HG03354 (cell line): ENCODE measurements around the gene VCPKMT.

Experiments used
- ATAC-seq: cut with Tn5 transposase; IDR thresholded peaks from one replicate; pipeline ENCODE4 v1.9.1; 2021; ENCODE audit warnings: mild to moderate bottlenecking; ENCODE audit not compliant: unreplicated experiment, poor library complexity, severe bottlenecking

Gene VCPKMT

DNA sequence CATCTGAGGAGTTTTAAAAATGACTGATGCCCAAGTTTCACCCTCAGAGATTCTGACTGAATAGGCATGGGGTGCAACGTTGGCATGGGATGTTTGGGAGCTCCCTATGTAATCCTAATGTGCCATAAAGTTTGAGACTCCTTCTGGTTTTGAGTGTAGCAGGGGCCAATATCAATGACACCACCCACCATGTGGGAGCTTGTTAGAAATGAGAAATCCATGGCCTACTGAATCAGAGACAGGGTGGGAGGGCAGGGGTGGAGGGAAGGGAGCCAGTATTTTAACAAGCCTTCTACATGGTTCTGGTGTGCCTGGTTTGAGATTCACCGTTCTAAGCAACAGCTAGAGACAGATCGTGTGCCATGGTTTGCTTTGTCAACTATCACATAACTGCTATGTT lies 46.1 kb downstream of the VCPKMT start:
- ATAC-seq = no peak

DNA sequence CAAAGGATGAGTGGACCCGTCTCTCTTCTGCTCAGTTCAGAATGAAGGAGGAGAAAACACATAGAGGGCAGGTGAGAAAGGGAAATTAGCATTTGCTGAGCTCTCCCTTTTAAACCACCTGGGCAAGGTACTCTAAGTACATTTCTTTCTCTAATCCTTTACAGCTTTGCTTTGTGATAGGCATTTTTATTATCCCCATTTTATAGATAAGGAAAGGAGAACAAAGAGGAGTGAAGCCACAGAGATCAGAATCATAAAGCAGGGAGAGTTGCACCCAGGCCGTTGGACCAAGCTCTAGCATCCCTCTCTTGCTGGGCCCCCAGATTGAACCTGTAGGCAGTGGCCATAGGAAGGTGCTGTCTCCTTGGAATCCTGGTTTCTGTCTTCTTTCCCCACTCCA lies 47.0 kb downstream of the VCPKMT start:
- ATAC-seq = no peak

DNA sequence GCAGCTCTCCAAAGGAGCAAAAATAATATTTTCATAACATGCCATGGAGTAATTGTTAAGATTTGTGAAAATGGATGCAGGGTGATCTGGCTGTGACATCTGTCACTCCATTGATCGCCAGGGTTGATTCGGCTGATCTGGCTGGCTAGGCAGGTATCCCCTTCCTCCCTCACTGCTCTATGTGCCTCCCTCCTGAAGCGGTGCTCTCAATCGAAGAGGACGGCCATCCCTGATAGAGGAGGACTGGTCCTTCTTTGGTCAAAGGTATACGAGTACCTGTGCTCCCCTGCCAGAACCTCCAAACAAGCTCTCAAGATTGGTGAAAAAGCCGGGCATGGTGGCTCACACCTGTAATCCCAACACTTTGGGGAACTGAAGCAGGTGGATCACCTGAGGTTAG lies 47.9 kb downstream of the VCPKMT start:
- ATAC-seq = no peak

DNA sequence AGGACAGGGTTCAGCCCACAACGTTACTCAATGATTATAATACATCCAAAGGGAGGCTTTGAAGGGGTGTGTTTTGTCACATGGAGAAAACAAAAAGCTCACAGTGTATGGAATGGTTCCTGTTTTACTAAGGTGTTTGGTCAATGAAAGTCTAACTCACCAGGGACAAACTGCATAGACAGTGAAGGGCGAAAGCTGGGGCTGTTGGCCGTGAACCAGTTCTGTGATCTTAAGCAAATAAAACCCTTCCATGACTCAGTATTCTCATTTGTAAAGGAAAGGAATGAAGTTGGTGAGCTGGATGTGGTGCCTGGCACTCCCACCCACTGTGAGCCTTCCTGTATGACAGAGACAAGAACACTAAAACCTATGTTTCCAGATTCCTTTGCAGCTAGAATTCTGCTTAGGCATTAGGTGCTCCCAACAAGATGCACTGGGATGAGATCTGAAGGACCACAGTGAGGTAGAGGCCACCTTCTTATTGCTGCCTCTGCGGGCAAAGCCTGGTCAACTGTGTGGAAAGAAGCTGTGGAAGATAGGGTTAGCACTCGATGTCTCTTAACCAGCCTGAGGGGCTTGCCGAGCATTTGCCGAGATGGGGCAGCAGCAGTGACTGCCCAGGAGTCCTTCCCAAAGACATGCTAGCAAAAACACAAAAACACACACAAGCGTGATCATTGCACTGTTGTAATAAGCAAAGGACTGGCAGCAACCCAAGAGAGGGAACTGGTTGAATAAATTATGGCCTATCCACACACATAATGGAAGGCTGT lies 48.5 kb downstream of the VCPKMT start:
- no peak for ATAC-seq

DNA sequence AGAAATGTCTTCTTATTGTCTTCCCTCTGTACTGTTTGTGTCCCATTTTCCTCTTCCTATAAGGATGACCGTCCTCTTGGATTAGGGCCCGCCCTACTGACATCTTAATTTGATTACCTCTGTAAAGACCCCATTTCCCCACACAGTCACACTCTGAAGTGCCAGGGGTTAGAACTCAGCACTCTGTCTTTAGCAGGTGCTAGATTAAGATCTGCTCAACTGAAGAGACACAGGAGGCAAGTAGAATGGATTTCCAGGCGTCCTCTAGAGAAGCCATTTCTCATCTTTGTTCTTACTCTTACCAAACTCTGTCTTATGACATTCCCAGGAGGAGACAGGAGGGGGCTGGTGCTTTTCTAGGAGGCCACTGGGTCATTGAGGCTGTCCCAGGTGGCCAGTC lies 50.8 kb downstream of the VCPKMT start:
- ATAC-seq = no peak

DNA sequence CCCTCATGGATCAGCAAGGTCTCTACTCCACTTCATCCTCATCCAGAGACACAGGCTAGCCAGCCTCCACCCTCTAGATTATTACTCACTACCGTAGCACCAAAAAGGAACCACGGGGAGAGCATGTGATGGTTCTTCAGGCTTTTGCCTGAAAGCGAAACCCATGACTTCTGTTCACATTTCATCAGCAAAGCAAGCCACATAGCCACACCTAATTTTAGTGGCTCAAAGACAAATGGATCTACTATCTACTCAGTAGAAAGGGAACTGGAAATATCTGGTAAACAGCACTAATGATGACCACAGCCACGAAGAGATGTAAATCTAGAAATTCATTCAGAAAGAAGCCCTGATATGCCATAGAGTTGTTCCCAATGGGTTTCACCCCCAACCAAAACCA lies 51.4 kb downstream of the VCPKMT start:
- ATAC-seq = peak; percentile 61

DNA sequence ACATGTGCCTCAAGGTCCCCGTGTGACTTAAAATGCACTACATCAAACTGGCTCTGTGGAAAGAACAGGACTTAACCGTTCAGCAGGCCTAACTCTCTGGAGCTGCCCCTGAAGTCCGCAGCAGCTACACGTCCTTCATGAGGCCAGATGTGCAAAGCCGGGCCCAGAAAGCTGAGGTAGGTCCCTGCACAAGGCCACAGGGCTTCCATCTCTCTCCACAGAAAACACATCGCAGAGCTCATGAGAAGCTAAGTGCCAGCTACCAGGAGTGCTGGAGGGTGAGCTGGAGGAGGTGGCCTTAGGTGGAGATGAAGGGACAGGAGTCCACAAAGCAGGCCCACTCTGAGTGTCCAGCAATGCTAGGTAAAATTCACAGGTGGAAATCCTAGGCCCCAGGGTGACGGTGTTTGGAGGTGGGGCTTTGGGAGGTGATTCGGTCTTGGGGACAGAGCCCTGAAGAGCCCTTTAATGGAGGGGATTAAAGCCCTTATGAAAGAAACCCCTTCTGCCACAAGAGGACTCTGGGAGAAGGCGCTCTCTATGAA lies 52.4 kb downstream of the VCPKMT start:
- no peak for ATAC-seq

DNA sequence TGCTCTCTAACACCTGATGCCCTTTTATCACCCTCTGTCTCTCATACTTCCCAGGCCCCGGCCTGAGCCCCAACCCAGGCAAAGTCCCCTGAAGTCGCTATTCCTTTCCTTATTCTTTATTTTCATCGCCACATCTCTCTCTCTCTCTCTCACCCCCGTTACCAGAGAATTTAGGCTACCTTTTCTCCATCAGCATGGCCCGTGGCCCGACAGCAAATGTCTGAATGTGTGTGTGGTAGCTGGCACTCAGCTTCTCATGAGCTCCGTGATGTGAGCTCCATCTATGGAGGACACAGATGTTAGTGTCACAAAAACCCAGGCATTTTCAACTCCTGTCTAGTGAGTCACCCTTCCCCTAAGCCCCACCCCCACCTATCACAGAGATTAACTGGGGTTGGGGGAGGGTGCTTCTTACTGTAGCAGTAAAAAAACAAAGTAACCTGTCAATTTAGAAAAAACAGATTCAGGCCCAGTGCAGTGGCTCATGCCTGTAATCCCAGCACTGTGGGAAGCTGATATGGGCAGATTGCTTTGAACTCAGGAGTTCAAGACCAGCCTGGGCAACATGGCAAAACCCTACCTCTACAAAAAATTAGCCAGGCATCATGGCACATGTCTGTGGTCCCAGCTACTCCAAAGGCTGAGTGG lies 53.8 kb downstream of the VCPKMT start:
- no peak for ATAC-seq

DNA sequence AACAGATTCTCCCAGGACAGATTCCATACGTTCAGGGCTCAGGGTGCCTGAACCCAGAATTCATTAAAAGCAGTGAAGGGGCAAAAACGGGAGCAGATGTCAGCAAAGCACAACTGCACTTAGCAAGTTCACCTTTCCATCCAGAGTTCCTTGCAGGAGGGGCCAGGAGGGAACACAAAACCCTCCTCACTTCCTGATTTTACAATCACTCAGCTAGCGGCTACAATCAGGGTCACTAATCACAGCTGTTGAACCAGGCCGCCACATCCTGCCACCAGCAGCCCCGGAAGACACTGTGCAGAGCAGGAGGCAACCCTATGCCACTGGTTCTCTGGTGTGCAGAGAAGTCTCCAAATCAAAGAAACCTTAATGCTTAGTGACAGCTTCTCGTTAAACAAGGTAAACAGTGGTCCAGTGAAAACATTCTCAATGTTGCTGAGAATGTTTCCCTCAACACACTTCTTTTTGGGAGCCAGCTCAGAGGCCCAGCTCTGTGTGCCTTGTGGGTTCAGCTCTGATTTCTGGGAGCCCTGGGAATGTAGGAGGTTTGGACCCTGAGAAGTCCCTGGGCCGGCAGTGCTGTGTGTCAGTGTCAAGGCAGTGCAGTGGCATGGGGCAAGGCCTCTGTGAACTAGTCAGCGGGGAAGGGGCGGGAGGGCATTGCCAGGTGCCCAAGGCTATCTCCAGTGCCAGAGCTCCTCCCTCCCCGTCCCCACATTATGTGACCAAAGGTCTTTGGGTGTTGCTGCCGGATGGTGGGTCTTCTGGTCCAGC lies 54.5 kb downstream of the VCPKMT start:
- ATAC-seq = peak; percentile 75

DNA sequence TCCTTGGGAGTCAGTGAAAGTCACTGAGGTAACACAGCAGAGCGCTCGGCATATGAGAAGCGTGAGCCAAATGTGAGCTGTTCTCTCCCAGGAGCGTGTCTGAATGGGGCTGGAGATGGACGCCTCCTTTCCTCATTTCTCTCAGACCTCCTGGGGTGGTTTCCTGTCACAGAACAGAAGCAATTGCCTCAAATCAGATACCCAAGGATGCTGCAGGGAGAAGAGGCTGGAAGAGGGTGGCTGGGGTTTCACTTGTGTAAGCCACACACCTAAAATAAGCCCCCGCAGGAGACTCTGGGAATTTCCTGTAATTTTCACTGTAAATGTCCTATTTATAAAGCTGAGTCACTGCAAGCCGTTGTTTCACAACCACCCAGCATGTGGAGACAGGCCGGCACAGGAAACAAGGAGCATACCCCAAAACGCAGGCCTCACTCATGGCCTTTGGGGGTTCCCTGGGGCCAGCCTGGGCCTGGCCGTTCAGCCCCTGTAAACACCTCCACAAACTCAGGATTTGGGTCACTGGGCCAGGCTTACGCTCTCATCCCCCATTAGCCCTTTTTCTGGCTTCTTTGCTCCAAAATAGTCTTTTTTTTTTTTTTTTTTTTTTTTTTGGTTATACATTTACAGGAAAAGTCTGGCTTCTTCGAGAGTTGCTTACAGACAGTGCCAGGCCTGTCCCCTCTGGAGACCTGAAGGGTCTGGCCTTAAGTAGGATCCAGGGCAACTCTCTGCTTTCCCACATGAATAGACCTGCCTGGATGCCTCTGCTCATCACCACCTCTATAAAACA lies 55.3 kb downstream of the VCPKMT start:
- ATAC-seq = peak; percentile 30

DNA sequence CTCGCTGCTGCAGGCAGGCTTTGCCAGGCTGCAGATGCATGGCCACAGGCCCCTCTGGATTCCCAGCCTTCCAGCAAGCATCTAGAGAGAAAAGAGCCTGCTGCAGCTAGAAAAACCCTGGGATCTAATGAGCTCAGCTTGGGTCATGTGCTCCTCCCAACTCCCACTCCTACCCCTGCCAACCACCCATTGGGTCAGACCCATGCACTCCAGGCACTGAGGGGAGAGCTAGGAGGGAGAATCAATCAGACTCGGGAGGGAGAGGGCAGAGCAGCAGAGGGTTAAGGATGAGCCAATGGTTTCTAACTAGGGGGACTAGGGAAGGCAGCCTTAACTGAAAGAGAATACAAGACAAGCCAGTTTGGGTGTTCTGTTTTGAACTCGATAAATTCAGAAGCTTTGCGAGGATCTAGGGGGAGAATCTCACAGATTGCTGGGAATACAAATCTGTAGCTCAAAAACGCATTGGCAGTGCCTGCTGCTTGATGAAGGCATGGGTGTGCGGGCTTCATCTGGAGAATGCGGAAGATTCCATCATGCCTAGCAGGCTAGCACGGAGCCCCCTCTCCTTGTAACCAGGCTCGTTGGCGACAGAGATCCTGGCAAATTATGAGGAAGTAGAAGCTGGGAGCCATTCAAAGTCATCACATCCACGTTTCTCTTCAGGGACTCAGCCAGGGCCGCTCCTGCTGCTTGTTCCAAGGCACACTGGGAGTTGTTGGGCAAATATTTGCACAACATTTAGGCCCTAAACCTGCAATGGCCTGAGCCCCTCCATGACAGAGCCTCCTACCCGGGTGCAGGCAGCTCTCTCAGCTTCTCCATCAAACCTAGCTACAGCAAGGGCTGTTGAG lies 56.4 kb downstream of the VCPKMT start:
- no peak for ATAC-seq
